ENCODE results near the gene THRA. TPM values are rescaled to one million over a fixed set of nuclear protein-coding genes. Genes with fewer than 3 reads are reported as not detected.
"Not testable (repeated sequence)": the region's sequence is repeated elsewhere in the genome, so short reads cannot be mapped to it uniquely, and the experiment has no call there.

Gene THRA
- total and polyA plus RNA-seq, 2 donors (not counting 3 experiments of a cell fraction or from before 2014, with no cell fraction given): 17.4 to 29.6 TPM

DNA sequence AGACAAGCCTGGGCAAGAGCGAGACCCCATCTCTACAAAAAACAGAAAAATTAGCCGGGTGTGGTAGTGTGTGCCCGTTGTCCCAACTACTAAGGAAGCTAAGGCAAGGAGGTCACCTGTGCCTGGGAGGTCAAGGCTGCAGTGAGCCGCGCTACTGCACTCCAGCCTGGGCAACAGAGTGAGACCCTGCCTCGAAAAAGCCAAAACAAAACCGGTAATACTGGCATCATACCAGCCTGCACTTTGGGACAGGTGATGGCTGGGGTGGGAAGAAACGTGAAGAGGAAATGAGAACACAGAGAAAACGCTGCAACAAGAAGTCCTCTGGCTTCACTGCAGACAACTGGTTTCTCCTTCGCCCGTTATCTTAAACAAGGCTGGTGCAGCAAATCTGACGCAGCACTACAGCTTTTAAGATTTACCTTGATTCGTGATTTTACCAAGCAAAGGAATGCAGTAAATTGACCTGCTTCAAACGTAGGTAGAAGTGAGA lies 76.8 kb downstream of the THRA start:
- H3K79me2 ChIP-seq (ENCODE audit: control insufficient read depth, insufficient read depth, low read length): peaks cover 16% of the 10 kb centered on the region
- H3K4me2 ChIP-seq (ENCODE audit: insufficient read depth, low read length): peak overlapping the region; percentile 72
- H3K9me3 ChIP-seq (replicated peaks; ENCODE audit: control insufficient read depth, insufficient read depth, low read length): no peaks in the 10 kb centered on the region
- H3K4me3 ChIP-seq (replicated peaks in 1 of 3; ENCODE audit: insufficient read depth in 1 of 3, low read depth in 1 of 3, low read length in 3 of 3): peak overlapping the region; percentile 18 to 77 (median 42)
- H3K9me1 ChIP-seq (replicated peaks; ENCODE audit: control insufficient read depth, extremely low read depth, insufficient read depth, low read length): no peaks in the 10 kb centered on the region
- no peaks in the 10 kb centered on the region for H3K27me3 ChIP-seq (ENCODE audit: control insufficient read depth in 2 of 2, insufficient read depth in 2 of 2, low read length in 2 of 2)
- H3K4me1 ChIP-seq (ENCODE audit: control insufficient read depth, extremely low read depth, insufficient read depth, low read length): peaks cover 17% of the 10 kb centered on the region
- intact Hi-C loops (cut with micrococcal nuclease) (loop anchor here (1.0 kb wide), 1 partner anchor 18 kb away; the partner anchor contains the start of gene MSL1), dilution Hi-C loops (cut with MboI; ENCODE audit: extremely low pct_ligation_motif_present, low sequenced_read_pairs) (no loop called here)
- DNase-seq (ENCODE audit: low read depth, low spot score) (no peak), FAIRE-seq (no peak)
- peak overlapping the region; percentile 53 for H3K9ac ChIP-seq (replicated peaks; ENCODE audit: extremely low read depth, insufficient read depth, low read length)
- peaks cover 7% of the 10 kb centered on the region in 2 experiments for H3K36me3 ChIP-seq (ENCODE audit: control insufficient read depth in 2 of 2, extremely low read depth in 1 of 2, insufficient read depth in 2 of 2, low read length in 2 of 2)
- ChIA-PET CTCF (interaction anchor here (0.7 to 2.3 kb wide), 6 partner anchors 13 to 31 kb away, joined by 3 to 21 read pairs (median 5); partner anchors contain the start of gene MSL1), POLR2A (interaction anchor here (0.6 to 2.1 kb wide), 5 partner anchors 16 to 773 kb away, joined by 3 to 11 read pairs (median 5); no protein-coding TSS in a partner anchor)
- H4K20me1 ChIP-seq (replicated peaks; ENCODE audit: control insufficient read depth, extremely low read depth, insufficient read depth, low read length): no peaks in the 10 kb centered on the region
- H2AFZ ChIP-seq (ENCODE audit: low read depth, low read length): peak overlapping the region; percentile 7
- TSS peak; percentile 61 for BruUV-seq (replicated peaks)
- TF ChIP-seq MAX (IDR thresholded peaks at IDR 0.05; ENCODE audit: insufficient read depth, insufficient read length) (no peak), MYC (IDR thresholded peaks at IDR 0.05; ENCODE audit: low read depth, low read length) (no peak), JUN (IDR thresholded peaks at IDR 0.05; ENCODE audit: borderline replicate concordance, insufficient read depth, insufficient read length, low read depth) (no peak), GATA2 (IDR thresholded peaks at IDR 0.05; ENCODE audit: insufficient read depth, insufficient read length, low read depth, low read length) (no peak), EZH2 (IDR thresholded peaks at IDR 0.05; ENCODE audit: borderline replicate concordance, low read depth, low read length, severe bottlenecking) (no peak), FOS (IDR thresholded peaks at IDR 0.05; ENCODE audit: borderline replicate concordance, insufficient read depth, low read length) (no peak), POLR2A (IDR thresholded peaks at IDR 0.05; ENCODE audit: low read depth, low read length) (no peak), POLR2AphosphoS5 (IDR thresholded peaks at IDR 0.05; ENCODE audit: insufficient read depth, low read depth, low read length) (no peak)
- TF ChIP-seq, protein P1, sequence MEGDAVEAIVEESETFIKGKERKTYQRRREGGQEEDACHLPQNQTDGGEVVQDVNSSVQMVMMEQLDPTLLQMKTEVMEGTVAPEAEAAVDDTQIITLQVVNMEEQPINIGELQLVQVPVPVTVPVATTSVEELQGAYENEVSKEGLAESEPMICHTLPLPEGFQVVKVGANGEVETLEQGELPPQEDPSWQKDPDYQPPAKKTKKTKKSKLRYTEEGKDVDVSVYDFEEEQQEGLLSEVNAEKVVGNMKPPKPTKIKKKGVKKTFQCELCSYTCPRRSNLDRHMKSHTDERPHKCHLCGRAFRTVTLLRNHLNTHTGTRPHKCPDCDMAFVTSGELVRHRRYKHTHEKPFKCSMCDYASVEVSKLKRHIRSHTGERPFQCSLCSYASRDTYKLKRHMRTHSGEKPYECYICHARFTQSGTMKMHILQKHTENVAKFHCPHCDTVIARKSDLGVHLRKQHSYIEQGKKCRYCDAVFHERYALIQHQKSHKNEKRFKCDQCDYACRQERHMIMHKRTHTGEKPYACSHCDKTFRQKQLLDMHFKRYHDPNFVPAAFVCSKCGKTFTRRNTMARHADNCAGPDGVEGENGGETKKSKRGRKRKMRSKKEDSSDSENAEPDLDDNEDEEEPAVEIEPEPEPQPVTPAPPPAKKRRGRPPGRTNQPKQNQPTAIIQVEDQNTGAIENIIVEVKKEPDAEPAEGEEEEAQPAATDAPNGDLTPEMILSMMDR (IDR thresholded peaks at IDR 0.05; ENCODE audit: extremely low read depth in 1 of 2, insufficient read depth in 1 of 2, low read depth in 1 of 2, low read length in 2 of 2): no peak
- H3K27ac ChIP-seq (ENCODE audit: insufficient read depth, low read depth, low read length): peak overlapping the region; percentile 46

DNA sequence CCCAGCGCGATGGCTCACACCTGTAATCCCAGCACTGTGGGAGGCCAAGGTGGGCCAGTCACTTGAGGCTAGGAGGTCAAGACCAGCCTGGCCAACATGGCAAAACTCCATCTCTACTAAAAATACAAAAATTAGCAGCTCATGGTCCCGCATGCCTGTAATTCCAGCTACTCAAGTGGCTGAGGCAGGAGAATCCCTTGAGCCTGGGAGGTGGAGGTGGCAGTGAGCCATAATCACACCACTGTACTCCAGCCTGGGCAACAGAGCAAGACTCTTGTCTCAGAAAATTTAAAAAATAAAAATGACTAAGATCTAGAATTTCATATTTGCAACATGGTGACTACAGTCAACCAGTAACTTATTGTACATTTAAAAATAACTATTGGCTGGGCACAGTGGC lies 80.4 kb downstream of the THRA start:
- DNase-seq (ENCODE audit: low read depth, low spot score); H3K9me3 ChIP-seq (replicated peaks; ENCODE audit: control insufficient read depth, insufficient read depth, low read length); H3K9ac ChIP-seq (replicated peaks; ENCODE audit: extremely low read depth, insufficient read depth, low read length); H3K36me3 ChIP-seq (ENCODE audit: control insufficient read depth in 2 of 2, extremely low read depth in 1 of 2, insufficient read depth in 2 of 2, low read length in 2 of 2); intact Hi-C loops (cut with micrococcal nuclease); H3K9me1 ChIP-seq (replicated peaks; ENCODE audit: control insufficient read depth, extremely low read depth, insufficient read depth, low read length); POLR2A ChIA-PET; H3K4me2 ChIP-seq (ENCODE audit: insufficient read depth, low read length); FAIRE-seq; H3K27me3 ChIP-seq (ENCODE audit: control insufficient read depth in 2 of 2, insufficient read depth in 2 of 2, low read length in 2 of 2); H4K20me1 ChIP-seq (replicated peaks; ENCODE audit: control insufficient read depth, extremely low read depth, insufficient read depth, low read length); H3K4me3 ChIP-seq (replicated peaks in 1 of 3; ENCODE audit: insufficient read depth in 1 of 3, low read depth in 1 of 3, low read length in 3 of 3); H3K27ac ChIP-seq (ENCODE audit: insufficient read depth, low read depth, low read length); H2AFZ ChIP-seq (ENCODE audit: low read depth, low read length); dilution Hi-C loops (cut with MboI; ENCODE audit: extremely low pct_ligation_motif_present, low sequenced_read_pairs); CTCF ChIA-PET; BruUV-seq (replicated peaks): not testable (repeated sequence)
- Histone ChIP-seq H3K79me2 (ENCODE audit: control insufficient read depth, insufficient read depth, low read length) (peaks cover 41% of the 10 kb centered on the region), H3K4me1 (ENCODE audit: control insufficient read depth, extremely low read depth, insufficient read depth, low read length) (peaks cover 17% of the 10 kb centered on the region)

Measured in endothelial cell of umbilical vein (primary cell).